H1 (cell line): ENCODE measurements around the gene LPP. TPM values are rescaled to one million over a fixed set of nuclear protein-coding genes. Genes with fewer than 3 reads are reported as not detected.

ENCODE experiments used
- CTCF ChIA-PET: fragments of 300-600 bp; sonication (Branson Sonifier 250); formaldehyde crosslinking; loops from one replicate; lab custom pipeline; 2021; ENCODE audit not compliant: partially characterized antibody; lab: Charles Lee
- POLR2A ChIA-PET: fragments of 300-600 bp; sonication (Branson Sonifier 250); formaldehyde crosslinking; loops from one replicate; lab custom pipeline; 2021; ENCODE audit warnings: inconsistent platforms; ENCODE audit not compliant: partially characterized antibody; lab: Charles Lee
- DNase-seq, 2 experiments: peaks; one replicate each; pipeline versions ENCODE4 v3.0.0 to v3.0.0-alpha.2; 2010 to 2022; ENCODE audit warnings: low spot score in 2 of 2, low read depth in 1 of 2, mixed read lengths in 1 of 2
- FAIRE-seq: peaks from 2 replicates; lab custom pipeline; 2011; peaks lifted over from hg19 to GRCh38; lab: Jason Lieb, UNC
- H2AFZ ChIP-seq: 2 replicates; pipeline ENCODE4 v1.8.1; 2012; ENCODE audit warnings: low read length, inconsistent platforms
- H2AK5ac ChIP-seq: 2 replicates; pipeline ENCODE4 v1.6.1; 2013; ENCODE audit warnings: low read depth, low read length
- H2BK120ac ChIP-seq: replicated peaks from 2 replicates; pipeline ENCODE3; 2013; ENCODE audit warnings: low read depth, low read length, inconsistent platforms
- H2BK12ac ChIP-seq: 2 replicates; pipeline ENCODE4 v1.6.1; 2013; ENCODE audit warnings: low read depth, low read length
- H2BK15ac ChIP-seq: 2 replicates; pipeline ENCODE4 v1.6.1; 2013; ENCODE audit warnings: low read length
- H2BK20ac ChIP-seq: 2 replicates; pipeline ENCODE4 v1.6.1; 2013; ENCODE audit warnings: low read length
- H2BK5ac ChIP-seq: 2 replicates; pipeline ENCODE4 v1.6.1; 2013; ENCODE audit warnings: low read depth, low read length
- H3K14ac ChIP-seq: 2 replicates; pipeline ENCODE4 v1.6.1; 2013; ENCODE audit warnings: inconsistent platforms; ENCODE audit not compliant: insufficient read length
- H3K18ac ChIP-seq: 2 replicates; pipeline ENCODE4 v1.6.1; 2013; ENCODE audit warnings: low read length; ENCODE audit errors: extremely low read depth
- H3K23ac ChIP-seq: 2 replicates; pipeline ENCODE4 v1.6.1; 2013; ENCODE audit warnings: inconsistent platforms; ENCODE audit not compliant: insufficient read length
- H3K23me2 ChIP-seq: 2 replicates; pipeline ENCODE4 v1.6.1; 2013; ENCODE audit warnings: low read depth, low read length
- H3K27ac ChIP-seq: 2 replicates; pipeline ENCODE4 v1.6.1; 2011; ENCODE audit warnings: low read depth, low read length, inconsistent platforms
- H3K27me3 ChIP-seq, 4 experiments: replicated peaks in 1 of 4; 1 replicate in 1 of 4; 2 replicates in 3 of 4; pipeline versions ENCODE4 v1.6.1 to v1.8.1; 2011 to 2013; ENCODE audit warnings: low read length in 3 of 4, mild to moderate bottlenecking in 3 of 4, inconsistent platforms in 2 of 4, mixed read lengths in 2 of 4, moderate library complexity in 1 of 4; ENCODE audit not compliant: control insufficient read depth in 3 of 4, insufficient read depth in 3 of 4; ENCODE audit errors: extremely low read depth in 1 of 4
- H3K36me3 ChIP-seq, 4 experiments: 2 replicates each; pipeline versions ENCODE4 v1.6.1 to v1.8.1; 2011 to 2013; ENCODE audit warnings: mild to moderate bottlenecking in 4 of 4, low read length in 3 of 4, moderate library complexity in 2 of 4, control low read depth in 1 of 4, inconsistent platforms in 1 of 4; ENCODE audit not compliant: insufficient read depth in 4 of 4, control insufficient read depth in 2 of 4
- H3K4ac ChIP-seq: replicated peaks from 2 replicates; pipeline ENCODE3; 2013; ENCODE audit warnings: low read length, low read depth, mixed read lengths, inconsistent platforms; ENCODE audit not compliant: insufficient read length
- H3K4me1 ChIP-seq, 4 experiments: replicated peaks in 1 of 4; 1 replicate in 1 of 4; 2 replicates in 3 of 4; pipeline versions ENCODE4 v1.6.1 to v1.8.1; 2011 to 2013; ENCODE audit warnings: low read length in 3 of 4, inconsistent platforms in 2 of 4, mixed read lengths in 1 of 4; ENCODE audit not compliant: insufficient read depth in 4 of 4, control insufficient read depth in 3 of 4
- H3K4me2 ChIP-seq, 2 experiments: 2 replicates each; pipeline versions ENCODE4 v1.6.1 to v1.8.1; 2011 to 2013; ENCODE audit warnings: low read depth in 2 of 2, low read length in 2 of 2, control low read depth in 1 of 2, inconsistent platforms in 1 of 2, mild to moderate bottlenecking in 1 of 2; ENCODE audit not compliant: insufficient read depth in 1 of 2
- H3K4me3 ChIP-seq, 4 experiments: fragments of 200-600, 300-600 bp in 1 of 4; sonication (generic), shearing (Covaris generic), sonication (Bioruptor Twin) in 1 of 4; 2 replicates each; pipeline versions ENCODE4 v1.5.1 to v1.8.1; 2011 to 2016; ENCODE audit warnings: low read length in 4 of 4, low read depth in 3 of 4, control low read depth in 2 of 4, inconsistent platforms in 2 of 4, mild to moderate bottlenecking in 2 of 4, mixed read lengths in 1 of 4, moderate library complexity in 1 of 4; ENCODE audit not compliant: insufficient read depth in 2 of 4; ENCODE audit errors: extremely low read depth in 1 of 4
- H3K56ac ChIP-seq: replicated peaks from 2 replicates; pipeline ENCODE3; 2013; ENCODE audit warnings: low read depth, mild to moderate bottlenecking, mixed read lengths, low read length, inconsistent platforms; ENCODE audit not compliant: insufficient read length
- H3K79me1 ChIP-seq: 2 replicates; pipeline ENCODE4 v1.6.1; 2013; ENCODE audit warnings: low read depth, low read length, control low read depth
- H3K79me2 ChIP-seq, 2 experiments: 2 replicates each; pipeline versions ENCODE4 v1.6.1 to v1.8.1; 2012 to 2013; ENCODE audit warnings: low read length in 2 of 2, mild to moderate bottlenecking in 2 of 2, inconsistent platforms in 1 of 2; ENCODE audit not compliant: insufficient read depth in 2 of 2, control insufficient read depth in 1 of 2
- H3K9ac ChIP-seq, 4 experiments: replicated peaks in 1 of 4; 1 replicate in 1 of 4; 2 replicates in 3 of 4; pipeline versions ENCODE4 v1.6.1 to v1.8.1; 2011 to 2013; ENCODE audit warnings: low read depth in 3 of 4, low read length in 3 of 4, control low read depth in 2 of 4, mild to moderate bottlenecking in 2 of 4, moderate library complexity in 2 of 4, inconsistent platforms in 1 of 4; ENCODE audit errors: extremely low read depth in 1 of 4
- H3K9me3 ChIP-seq, 2 experiments: 2 replicates each; pipeline versions ENCODE4 v1.6.1 to v1.8.1; 2012 to 2013; ENCODE audit warnings: mild to moderate bottlenecking in 2 of 2, moderate library complexity in 2 of 2, control low read depth in 1 of 2, inconsistent platforms in 1 of 2, low read depth in 1 of 2, low read length in 1 of 2, mixed read lengths in 1 of 2; ENCODE audit not compliant: insufficient read depth in 2 of 2
- H4K20me1 ChIP-seq, 2 experiments: replicated peaks in 1 of 2; 2 replicates each; pipeline versions ENCODE3 to v1.8.1; 2011 to 2013; ENCODE audit warnings: inconsistent platforms in 2 of 2, low read length in 2 of 2, mild to moderate bottlenecking in 1 of 2; ENCODE audit not compliant: insufficient read depth in 2 of 2, control insufficient read depth in 1 of 2
- H4K5ac ChIP-seq: 2 replicates; pipeline ENCODE4 v1.6.1; 2013; ENCODE audit warnings: low read length, low read depth, mixed read lengths, inconsistent platforms; ENCODE audit not compliant: insufficient read length
- H4K8ac ChIP-seq: 2 replicates; pipeline ENCODE4 v1.8.0; 2013; ENCODE audit warnings: mild to moderate bottlenecking, moderate library complexity, low read length, inconsistent platforms; ENCODE audit not compliant: insufficient read depth; ENCODE audit errors: extremely low read depth
- H4K91ac ChIP-seq: replicated peaks from 2 replicates; pipeline ENCODE3; 2013; ENCODE audit warnings: low read length, mixed read lengths, inconsistent platforms; ENCODE audit not compliant: insufficient read length
- CHD1 ChIP-seq: IDR thresholded peaks from 2 replicates; pipeline ENCODE4 v1.6.1; 2012; ENCODE audit warnings: low read depth, low read length, improper control_type of control experiment
- EZH2 ChIP-seq: fragments of 200-600 bp; sonication (generic); IDR thresholded peaks from 2 replicates; pipeline ENCODE4 v1.7.1; 2012; ENCODE audit warnings: low read depth, mild to moderate bottlenecking, moderate library complexity, low read length, inconsistent platforms; ENCODE audit not compliant: severe bottlenecking
- HDAC2 ChIP-seq, 2 experiments: fragments of 300-600 bp in 1 of 2; sonication (generic) in 1 of 2; IDR thresholded peaks; 2 replicates each; pipeline ENCODE4 v1.6.1; 2011 to 2012; ENCODE audit warnings: low read depth in 2 of 2, low read length in 2 of 2, mild to moderate bottlenecking in 2 of 2, moderate library complexity in 2 of 2, borderline replicate concordance in 1 of 2, inconsistent platforms in 1 of 2
- NRF1 ChIP-seq: IDR thresholded peaks from 2 replicates; pipeline ENCODE4 v1.6.1; 2011; ENCODE audit warnings: mild to moderate bottlenecking, low read depth, low read length, improper control_type of control experiment
- RAD21 ChIP-seq, 2 experiments: IDR thresholded peaks in 1 of 2; conservative IDR thresholded peaks in 1 of 2; 2 replicates each; pipeline ENCODE4 v1.6.1; 2011; ENCODE audit warnings: low read depth in 2 of 2, low read length in 2 of 2, improper control_type of control experiment in 1 of 2, inconsistent platforms in 1 of 2, mild to moderate bottlenecking in 1 of 2, moderate library complexity in 1 of 2
- SIN3A ChIP-seq, 2 experiments: IDR thresholded peaks in 1 of 2; conservative IDR thresholded peaks in 1 of 2; 2 replicates each; pipeline ENCODE4 v1.6.1; 2011 to 2012; ENCODE audit warnings: low read length in 2 of 2, improper control_type of control experiment in 1 of 2, low read depth in 1 of 2, mild to moderate bottlenecking in 1 of 2
- SIRT6 ChIP-seq: IDR thresholded peaks from one replicate; pipeline ENCODE4 v1.7.1; 2012; ENCODE audit warnings: low read length, inconsistent platforms
- SP2 ChIP-seq: IDR thresholded peaks from 2 replicates; pipeline ENCODE4 v1.6.1; 2012; ENCODE audit warnings: mild to moderate bottlenecking, low read length, inconsistent platforms
- SP4 ChIP-seq: IDR thresholded peaks from 2 replicates; pipeline ENCODE4 v1.6.1; 2012; ENCODE audit warnings: low read length, inconsistent platforms
- TBP ChIP-seq: IDR thresholded peaks from 2 replicates; pipeline ENCODE4 v1.6.1; 2011; ENCODE audit warnings: low read depth, low read length, improper control_type of control experiment
- TEAD4 ChIP-seq: IDR thresholded peaks from 2 replicates; pipeline ENCODE4 v1.6.1; 2012; ENCODE audit warnings: low read depth, low read length, inconsistent platforms, mixed read lengths
- WGBS, 2 experiments: shearing (Covaris generic) in 1 of 2; methylation state at CpG; one replicate each; pipeline versions ENCODE4 v1.1.6 to v1.1.7; 2013 to 2015; ENCODE audit warnings: low lambda C conversion rate in 2 of 2, mixed read lengths in 2 of 2, inconsistent platforms in 1 of 2, low coverage in 1 of 2, missing lambda C conversion rate in 1 of 2; ENCODE audit not compliant: insufficient replicate concordance in 2 of 2, insufficient coverage in 1 of 2, insufficient read length in 1 of 2; ENCODE audit errors: extremely low coverage in 1 of 2, missing lambda C conversion rate in 1 of 2; 5-methylcytosine and 5-hydroxymethylcytosine counted together
- polyA plus RNA-seq, 7 experiments: library from polyadenylated mRNA; depleted of rRNA in 3 of 7; stranded (reverse) in 5 of 7; unstranded in 2 of 7; fragments of >200 nt in 5 of 7; fragments of 200-250 nt in 2 of 7; gene quantifications; 1 replicate in 5 of 7; 2 replicates in 1 of 7; 4 replicates in 1 of 7; pipeline versions ENCODE4 v1.2.1 to v1.2.3, GENCODE V29; 2011 to 2013; ENCODE audit warnings: missing spikeins in 2 of 7, mixed read lengths in 2 of 7
- total RNA-seq: library from RNA; stranded (reverse); fragmentation: NEBNext Ultra II Directional; extraction: Animal tissue kit (Norgen Biotek cat#: 25700); gene quantifications from 2 replicates; pipeline ENCODE4 v1.2.1, GENCODE V29; 2021

LPP gene
- total and polyA plus RNA-seq, 2 of the 8 experiments (the other 6 are each of a cell fraction or from before 2014, with no cell fraction given) = 10.0 to 53.3 TPM

DNA sequence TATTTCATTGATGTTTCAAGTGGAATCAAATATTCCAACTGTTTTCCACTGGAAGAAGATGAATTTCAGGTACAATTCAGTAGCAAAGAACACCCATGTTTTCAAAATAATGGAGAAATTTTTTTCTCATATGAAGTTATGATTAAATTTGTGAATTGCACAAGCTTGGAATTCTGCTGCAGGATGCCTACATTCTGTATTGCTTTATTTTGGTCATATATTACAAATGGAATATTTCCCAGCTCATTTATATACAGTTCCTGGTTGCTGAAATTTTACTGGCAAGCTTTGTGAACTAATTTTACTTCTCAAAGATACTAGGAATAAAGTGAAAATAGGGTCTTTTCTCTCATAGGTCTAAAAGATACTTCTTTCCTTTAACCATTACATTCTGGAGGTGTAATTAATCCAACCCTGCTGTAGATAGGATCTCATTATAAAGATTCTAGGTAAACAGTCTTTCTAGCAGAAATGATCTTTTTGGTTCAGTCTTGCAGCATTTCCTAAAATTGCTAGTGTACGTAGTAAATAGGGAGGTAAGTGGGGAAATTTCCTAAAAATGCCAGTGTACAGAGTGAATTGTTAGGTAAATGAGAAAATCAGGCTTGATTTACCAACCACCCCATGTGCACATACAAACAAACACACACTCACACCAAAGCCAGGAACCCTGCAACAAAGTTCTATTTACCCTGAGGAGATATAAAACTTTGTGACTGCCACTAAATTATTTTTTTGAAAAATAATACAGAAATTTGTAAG is 624.3 kb downstream of the LPP start:
- DNase-seq (no peak), FAIRE-seq (no peak)
- no peaks in the 10 kb centered on the region for H3K36me3 ChIP-seq
- H3K14ac ChIP-seq = no peak overlapping the region
- no peak overlapping the region for H4K91ac ChIP-seq
- no peaks in the 10 kb centered on the region for H3K79me2 ChIP-seq
- H3K4me1 ChIP-seq = peaks cover 0 to 3% (median 0%) of the 10 kb centered on the region in 4 experiments; a peak in 1 of 7 replicates
- H4K20me1 ChIP-seq = no peaks in the 10 kb centered on the region
- no peak overlapping the region for H4K5ac ChIP-seq
- no peak overlapping the region for H3K23ac ChIP-seq
- H3K4ac ChIP-seq = no peak overlapping the region
- H3K4me3 ChIP-seq = no peak overlapping the region
- H2BK15ac ChIP-seq = no peak overlapping the region
- no peaks in the 10 kb centered on the region for H3K23me2 ChIP-seq
- H3K9me3 ChIP-seq = no peaks in the 10 kb centered on the region
- H2AK5ac ChIP-seq = no peak overlapping the region
- no peak overlapping the region for H2BK20ac ChIP-seq
- no peak overlapping the region for H3K56ac ChIP-seq
- H3K27me3 ChIP-seq = no peaks in the 10 kb centered on the region
- H3K18ac ChIP-seq = no peak overlapping the region
- H3K4me2 ChIP-seq = no peak overlapping the region
- ChIA-PET CTCF (interaction anchor here (0.7 to 2.0 kb wide), 2 partner anchors 13 to 14 kb away, joined by 4 to 5 read pairs; no protein-coding TSS in a partner anchor), POLR2A (no interaction called here)
- H2AFZ ChIP-seq = no peak overlapping the region
- no peak overlapping the region for H2BK5ac ChIP-seq
- no peak overlapping the region for H2BK120ac ChIP-seq
- H3K9ac ChIP-seq = no peak overlapping the region
- no peaks in the 10 kb centered on the region for H3K79me1 ChIP-seq
- H3K27ac ChIP-seq = no peak overlapping the region
- H4K8ac ChIP-seq = no peak overlapping the region
- no peak overlapping the region for H2BK12ac ChIP-seq
- WGBS, 2 experiments = 81% methylated on average over 1 of the region's 1 CpG; no CpG with 5 or more reads in 1 of the 2 experiments
- TF ChIP-seq EZH2 (no peak), RAD21 (IDR thresholded peaks at IDR 0.05 in 1 of 2, conservative IDR thresholded peaks at IDR 0.05 in 1 of 2; ENCODE audit: low read depth in 2 of 2, low read length in 2 of 2) (no peak), SP4 (no peak), TBP (no peak), NRF1 (no peak), HDAC2 (IDR thresholded peaks at IDR 0.05; ENCODE audit: borderline replicate concordance in 1 of 2, low read depth in 2 of 2, low read length in 2 of 2) (no peak), CHD1 (no peak), SP2 (no peak), SIRT6 (no peak), SIN3A (conservative IDR thresholded peaks at IDR 0.05 in 1 of 2, IDR thresholded peaks at IDR 0.05 in 1 of 2; ENCODE audit: low read depth in 1 of 2, low read length in 2 of 2) (no peak), TEAD4 (no peak)
